Tibial artery (tissue), 4 donors: Measurements from ENCODE around the gene NAGLU.

Experiments
- DNase-seq, 2 donors: peaks; one replicate each; pipeline ENCODE4 v3.0.0-alpha.2; 2019
- H3K27ac ChIP-seq, 2 donors: fragments of 200-600 bp; sonication (generic) in 1 of 2; 1 replicate in 1 of 2; 2 replicates in 1 of 2; pipeline ENCODE4 v1.5.1; 2018 to 2019; ENCODE audit warnings: mild to moderate bottlenecking in 1 of 2
- H3K27me3 ChIP-seq, 2 donors: fragments of 200-600 bp; sonication (generic) in 1 of 2; one replicate each; pipeline versions ENCODE4 v1.5.1 to v1.6.0; 2016 to 2019
- H3K36me3 ChIP-seq, 3 donors: fragments of 200-600 bp; sonication (generic) in 2 of 3; one replicate each; pipeline ENCODE4 v1.5.1; 2016 to 2019; ENCODE audit warnings: mild to moderate bottlenecking in 2 of 3
- H3K4me1 ChIP-seq, 4 donors: fragments of 200-600 bp; sonication (generic) in 2 of 4; 1 replicate in 3 of 4; 2 replicates in 1 of 4; pipeline ENCODE4 v1.5.1; 2016 to 2019
- H3K4me3 ChIP-seq, 2 donors: fragments of 200-600 bp; sonication (generic) in 1 of 2; 1 replicate in 1 of 2; 2 replicates in 1 of 2; pipeline ENCODE4 v1.5.1; 2018 to 2019; ENCODE audit warnings: mild to moderate bottlenecking in 2 of 2
- H3K9me3 ChIP-seq, 3 donors: fragments of 200-600 bp; sonication (generic) in 1 of 3; one replicate each; pipeline ENCODE4 v1.5.1; 2016 to 2019
- intact Hi-C: fragments of 100-400 bp; cut with DNase I; formaldehyde crosslinking; loops from one replicate; pipeline ENCODE4 v1.15.0; 2023; ENCODE audit warnings: low total_unique reads
- TF ChIP-seq, protein P1 (sequence below), 2 experiments: fragments of 200-600 bp in 1 of 2; fragments of 450-650 bp in 1 of 2; IDR thresholded peaks; one replicate each; pipeline ENCODE4 v1.5.1; 2017 to 2019; ENCODE audit warnings: antibody characterized with exemption in 2 of 2, mild to moderate bottlenecking in 1 of 2, moderate library complexity in 1 of 2

NAGLU gene

DNA sequence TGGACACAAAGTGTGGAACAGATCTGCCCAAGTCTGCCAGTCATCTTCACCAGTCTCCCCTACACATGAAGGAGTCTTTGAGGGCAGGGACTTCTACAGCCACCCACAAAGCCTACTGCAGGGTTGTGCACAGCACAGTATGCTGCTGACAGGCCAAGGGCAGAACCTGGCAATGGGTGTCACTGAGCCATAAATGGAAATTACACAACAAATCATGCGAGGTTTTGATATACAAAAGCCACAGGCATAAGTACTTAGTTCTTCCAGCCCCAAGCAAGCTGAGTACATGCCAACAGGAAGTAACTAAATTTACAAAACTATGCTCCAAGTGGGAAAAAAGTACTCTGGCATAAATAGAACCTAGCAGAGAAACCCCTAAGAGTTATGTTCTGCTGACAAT, 49.3 kb downstream of the NAGLU start:
- intact Hi-C loops = loop anchor here (10.0 kb wide), 1 partner anchor 179 kb away; the partner anchor contains the start of gene RAMP2
- Histone ChIP-seq H3K27me3 (no peaks in the 10 kb centered on the region), H3K9me3 (no peaks in the 10 kb centered on the region), H3K4me1 (peaks cover 0 to 13% (median 5%) of the 10 kb centered on the region in 4 donors), H3K4me3 (no peak overlapping the region), H3K36me3 (peaks cover 76 to 100% (median 99%) of the 10 kb centered on the region in 3 donors), H3K27ac (no peak overlapping the region)
- DNase-seq = no peak
- TF ChIP-seq, protein P1, sequence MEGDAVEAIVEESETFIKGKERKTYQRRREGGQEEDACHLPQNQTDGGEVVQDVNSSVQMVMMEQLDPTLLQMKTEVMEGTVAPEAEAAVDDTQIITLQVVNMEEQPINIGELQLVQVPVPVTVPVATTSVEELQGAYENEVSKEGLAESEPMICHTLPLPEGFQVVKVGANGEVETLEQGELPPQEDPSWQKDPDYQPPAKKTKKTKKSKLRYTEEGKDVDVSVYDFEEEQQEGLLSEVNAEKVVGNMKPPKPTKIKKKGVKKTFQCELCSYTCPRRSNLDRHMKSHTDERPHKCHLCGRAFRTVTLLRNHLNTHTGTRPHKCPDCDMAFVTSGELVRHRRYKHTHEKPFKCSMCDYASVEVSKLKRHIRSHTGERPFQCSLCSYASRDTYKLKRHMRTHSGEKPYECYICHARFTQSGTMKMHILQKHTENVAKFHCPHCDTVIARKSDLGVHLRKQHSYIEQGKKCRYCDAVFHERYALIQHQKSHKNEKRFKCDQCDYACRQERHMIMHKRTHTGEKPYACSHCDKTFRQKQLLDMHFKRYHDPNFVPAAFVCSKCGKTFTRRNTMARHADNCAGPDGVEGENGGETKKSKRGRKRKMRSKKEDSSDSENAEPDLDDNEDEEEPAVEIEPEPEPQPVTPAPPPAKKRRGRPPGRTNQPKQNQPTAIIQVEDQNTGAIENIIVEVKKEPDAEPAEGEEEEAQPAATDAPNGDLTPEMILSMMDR (IDR thresholded peaks at IDR 0.05) = no peak

DNA sequence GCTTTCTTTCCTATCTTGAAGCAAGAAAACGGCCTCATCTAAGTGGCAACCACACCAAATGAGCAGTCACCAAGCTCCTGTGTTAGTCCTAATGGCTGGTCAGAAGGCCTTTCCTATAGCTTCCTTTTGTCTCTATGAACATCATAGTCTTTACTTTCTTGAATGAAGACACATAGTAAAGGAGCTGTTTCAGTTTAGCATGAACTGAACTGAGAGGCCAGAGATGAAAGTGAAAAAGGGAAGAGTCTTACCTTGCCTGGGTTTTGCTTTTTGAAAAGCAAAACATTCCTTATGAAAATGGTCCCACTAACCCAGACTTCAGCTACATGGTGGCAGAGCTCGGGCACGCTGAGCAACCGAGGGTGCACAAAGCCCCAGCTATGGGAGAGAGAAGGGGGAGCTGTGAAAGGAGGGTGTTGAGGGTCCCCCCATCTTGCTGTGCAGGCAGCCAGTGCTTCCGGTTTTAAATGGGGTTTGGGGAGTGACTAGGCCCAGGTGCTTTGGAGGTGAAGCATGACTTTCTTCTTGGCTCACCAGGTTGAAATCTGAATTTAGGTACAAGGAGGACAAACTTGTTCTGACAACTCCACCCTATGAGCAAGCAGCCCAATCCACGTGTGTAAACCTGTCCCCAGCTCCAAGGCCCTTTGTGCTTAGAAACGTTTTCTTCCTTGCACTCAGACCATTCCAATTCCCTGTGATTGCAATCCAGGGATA, 50.6 kb downstream of the NAGLU start:
- intact Hi-C loops = loop anchor here (10.0 kb wide), 1 partner anchor 178 kb away; the partner anchor contains the start of gene RAMP2
- no peaks in the 10 kb centered on the region for H3K27me3 ChIP-seq
- H3K9me3 ChIP-seq = no peaks in the 10 kb centered on the region
- H3K4me3 ChIP-seq = no peak overlapping the region
- peaks cover 0 to 13% (median 5%) of the 10 kb centered on the region in 4 donors for H3K4me1 ChIP-seq
- no peak for DNase-seq
- H3K27ac ChIP-seq = no peak overlapping the region
- TF ChIP-seq, protein P1 (IDR thresholded peaks at IDR 0.05) = no peak
- H3K36me3 ChIP-seq = peaks cover 80 to 100% (median 100%) of the 10 kb centered on the region in 3 donors

DNA sequence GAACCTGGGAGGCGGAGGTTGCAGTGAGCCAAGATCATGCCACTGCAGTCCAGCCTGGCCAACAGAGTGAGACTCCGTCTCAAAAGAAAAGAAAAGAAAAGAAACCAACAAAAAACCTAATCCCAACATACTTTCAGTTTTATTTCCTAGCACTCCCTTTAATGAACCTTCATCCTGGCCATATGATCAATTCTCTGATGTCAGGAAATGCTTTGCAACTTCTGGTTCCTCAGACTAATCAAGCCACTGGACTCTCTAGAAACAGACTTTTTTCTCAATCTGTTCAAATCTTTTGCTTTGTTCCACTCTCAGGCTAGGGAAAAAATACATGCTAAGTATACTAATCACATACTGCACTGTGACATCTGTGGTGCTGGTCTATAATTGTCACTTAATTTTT, 54.8 kb downstream of the NAGLU start:
- TF ChIP-seq, protein P1 (IDR thresholded peaks at IDR 0.05) = no peak
- no peaks in the 10 kb centered on the region for H3K9me3 ChIP-seq
- H3K27me3 ChIP-seq = no peaks in the 10 kb centered on the region
- peaks cover 0 to 3% (median under 1%) of the 10 kb centered on the region in 4 donors for H3K4me1 ChIP-seq
- H3K36me3 ChIP-seq = peaks cover 38 to 64% (median 63%) of the 10 kb centered on the region in 3 donors
- intact Hi-C loops = no loop called here
- H3K4me3 ChIP-seq = no peak overlapping the region
- DNase-seq = no peak
- no peak overlapping the region for H3K27ac ChIP-seq

DNA sequence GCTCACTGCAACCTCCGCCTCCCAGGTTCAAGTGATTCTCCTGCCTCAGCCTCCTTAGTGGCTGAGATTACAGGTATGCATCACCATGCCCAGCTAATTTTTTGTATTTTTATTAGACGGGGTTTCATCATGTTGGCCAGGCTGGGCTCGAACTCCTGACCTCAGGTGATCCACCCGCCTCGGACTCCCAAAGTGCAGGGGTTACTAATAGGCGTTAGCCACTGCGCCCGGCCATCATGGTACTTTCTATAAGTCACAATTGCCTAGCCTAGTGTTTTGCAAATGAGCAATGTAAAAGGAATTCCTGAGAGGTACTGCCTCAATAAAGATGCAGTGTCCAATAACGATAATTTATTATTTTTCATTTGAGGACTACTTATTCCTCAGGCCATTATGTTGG, 55.4 kb downstream of the NAGLU start:
- H3K4me3 ChIP-seq = no peak overlapping the region
- no peak overlapping the region for H3K27ac ChIP-seq
- H3K36me3 ChIP-seq = peaks cover 33 to 59% (median 58%) of the 10 kb centered on the region in 3 donors
- intact Hi-C loops = no loop called here
- H3K4me1 ChIP-seq = no peaks in the 10 kb centered on the region
- H3K27me3 ChIP-seq = no peaks in the 10 kb centered on the region
- no peak for DNase-seq
- TF ChIP-seq, protein P1 (IDR thresholded peaks at IDR 0.05) = no peak
- H3K9me3 ChIP-seq = no peaks in the 10 kb centered on the region
